GM13976 (cell line): ENCODE results near the gene CRIM1.

ENCODE experiments used
- DNase-seq: peaks from one replicate; pipeline ENCODE4 v3.0.0; 2012; ENCODE audit warnings: low spot score
- CTCF ChIP-seq: IDR thresholded peaks from 2 replicates; pipeline ENCODE4 v1.5.1; 2012; ENCODE audit warnings: borderline replicate concordance, mild to moderate bottlenecking; ENCODE audit not compliant: insufficient read depth; ENCODE audit errors: extremely low read depth, missing control alignments, control extremely low read depth
- in situ Hi-C: fragments of 300-500 bp; cut with MboI; formaldehyde crosslinking; loops from one replicate; pipeline ENCODE4 v1.12.0; 2022; ENCODE audit warnings: low sequenced_read_pairs, mixed read lengths, inconsistent platforms; ENCODE audit not compliant: unreplicated experiment

CRIM1 gene

GRCh38 chr2:36547906-36548305 is 192.3 kb downstream of the CRIM1 start:
- no peak for DNase-seq
- no peak for TF ChIP-seq CTCF
- in situ Hi-C loops, result no loop called here

GRCh38 chr2:36549165-36549574 is 193.6 kb downstream of the CRIM1 start:
- in situ Hi-C loops, result no loop called here

GRCh38 chr2:36550006-36550405 is 194.4 kb downstream of the CRIM1 start:
- in situ Hi-C loops, result no loop called here
- TF ChIP-seq CTCF, result no peak
- no peak for DNase-seq

More at GRCh38 chr2:36549165-36549574, 193.6 kb downstream of the CRIM1 start:
- no peak for DNase-seq
- no peak for TF ChIP-seq CTCF

- in situ Hi-C loops, result no loop called here
- DNase-seq, result no peak
- no peak for TF ChIP-seq CTCF
Observed at GRCh38 chr2:36553683-36554082, 198.1 kb downstream of the CRIM1 start.

GRCh38 chr2:36554531-36554930 is 199.0 kb downstream of the CRIM1 start:
- in situ Hi-C loops, result no loop called here
- TF ChIP-seq CTCF, result no peak
- DNase-seq, result no peak

- in situ Hi-C loops, result no loop called here
- no peak for DNase-seq
- TF ChIP-seq CTCF, result no peak
Observed at GRCh38 chr2:36555789-36556188, 200.2 kb downstream of the CRIM1 start.

- TF ChIP-seq CTCF, result no peak
- in situ Hi-C loops, result no loop called here
- no peak for DNase-seq
Observed at GRCh38 chr2:36556842-36557241, 201.3 kb downstream of the CRIM1 start.
